Tibial nerve (tissue), 4 donors: Measurements from ENCODE around the gene LMF1.

Experiments
- EP300 ChIP-seq, 2 donors: sonication (generic); formaldehyde crosslinking; IDR thresholded peaks; one replicate each; pipeline ENCODE4 v1.6.1; 2017; ENCODE audit warnings: antibody characterized with exemption in 2 of 2, mild to moderate bottlenecking in 1 of 2
- POLR2A ChIP-seq, 2 donors: fragments of 450-650 bp; IDR thresholded peaks; one replicate each; pipeline ENCODE4 v1.6.1; 2017; ENCODE audit warnings: antibody characterized with exemption in 2 of 2, mild to moderate bottlenecking in 2 of 2, moderate library complexity in 2 of 2
- TF ChIP-seq, protein P1 (sequence below), 5 experiments: fragments of 200-600 bp in 3 of 5; fragments of 450-650 bp in 2 of 5; sonication (generic) in 3 of 5; IDR thresholded peaks; one replicate each; pipeline ENCODE4 v1.5.1; 2016 to 2019; ENCODE audit warnings: antibody characterized with exemption in 5 of 5, mild to moderate bottlenecking in 3 of 5, moderate library complexity in 2 of 5

- TF ChIP-seq, protein P1, sequence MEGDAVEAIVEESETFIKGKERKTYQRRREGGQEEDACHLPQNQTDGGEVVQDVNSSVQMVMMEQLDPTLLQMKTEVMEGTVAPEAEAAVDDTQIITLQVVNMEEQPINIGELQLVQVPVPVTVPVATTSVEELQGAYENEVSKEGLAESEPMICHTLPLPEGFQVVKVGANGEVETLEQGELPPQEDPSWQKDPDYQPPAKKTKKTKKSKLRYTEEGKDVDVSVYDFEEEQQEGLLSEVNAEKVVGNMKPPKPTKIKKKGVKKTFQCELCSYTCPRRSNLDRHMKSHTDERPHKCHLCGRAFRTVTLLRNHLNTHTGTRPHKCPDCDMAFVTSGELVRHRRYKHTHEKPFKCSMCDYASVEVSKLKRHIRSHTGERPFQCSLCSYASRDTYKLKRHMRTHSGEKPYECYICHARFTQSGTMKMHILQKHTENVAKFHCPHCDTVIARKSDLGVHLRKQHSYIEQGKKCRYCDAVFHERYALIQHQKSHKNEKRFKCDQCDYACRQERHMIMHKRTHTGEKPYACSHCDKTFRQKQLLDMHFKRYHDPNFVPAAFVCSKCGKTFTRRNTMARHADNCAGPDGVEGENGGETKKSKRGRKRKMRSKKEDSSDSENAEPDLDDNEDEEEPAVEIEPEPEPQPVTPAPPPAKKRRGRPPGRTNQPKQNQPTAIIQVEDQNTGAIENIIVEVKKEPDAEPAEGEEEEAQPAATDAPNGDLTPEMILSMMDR (IDR thresholded peaks at IDR 0.05), result no peak
- TF ChIP-seq POLR2A (IDR thresholded peaks at IDR 0.05), result no peak
- TF ChIP-seq EP300 (IDR thresholded peaks at IDR 0.05), result no peak
Observed at GRCh38 chr16:820748-821147, 150.0 kb downstream of the LMF1 start.
